Suppressor macrophage treated with lipopolysaccharide for 1 hour (primary cell): Measurements from ENCODE around the gene MTA3.
"Not testable (repeated sequence)": the region's sequence is repeated elsewhere in the genome, so short reads cannot be mapped to it uniquely, and the experiment has no call there.

ENCODE experiments used
- DNase-seq, 3 donors: peaks; one replicate each; pipeline ENCODE4 v3.0.0-alpha.2; 2020 to 2022

The MTA3 gene

GRCh38 chr2:42614838-42615237, 46.4 kb downstream of the MTA3 start:
- DNase-seq = no peak

GRCh38 chr2:42618116-42618515, 49.7 kb downstream of the MTA3 start:
- DNase-seq = no peak

- peak in 2 of 3 donors; percentile 33 to 45 for DNase-seq
Observed at GRCh38 chr2:42618972-42619371, 50.5 kb downstream of the MTA3 start.

GRCh38 chr2:42621626-42622025, 53.2 kb downstream of the MTA3 start:
- not testable (repeated sequence) for DNase-seq

- DNase-seq = no peak
Observed at GRCh38 chr2:42622943-42623676, 54.7 kb downstream of the MTA3 start.

- DNase-seq = no peak
Observed at GRCh38 chr2:42624047-42624446, 55.6 kb downstream of the MTA3 start.

GRCh38 chr2:42628024-42628423, 59.6 kb downstream of the MTA3 start:
- DNase-seq = not testable (repeated sequence)

GRCh38 chr2:42636934-42637333, 68.5 kb downstream of the MTA3 start:
- no peak for DNase-seq

- DNase-seq = no peak
Observed at GRCh38 chr2:42638080-42638784, 69.8 kb downstream of the MTA3 start.

GRCh38 chr2:42639340-42640077, 71.1 kb downstream of the MTA3 start:
- DNase-seq = peak in 1 of 3 donors; percentile 34

- DNase-seq = no peak
Observed at GRCh38 chr2:42640261-42640660, 71.8 kb downstream of the MTA3 start.

GRCh38 chr2:42642371-42642770, 73.9 kb downstream of the MTA3 start:
- DNase-seq = not testable (repeated sequence)

GRCh38 chr2:42645551-42645950, 77.1 kb downstream of the MTA3 start:
- DNase-seq = no peak

- peak; percentile 64 to 88 (median 85) for DNase-seq
Observed at GRCh38 chr2:42648796-42649195, 80.4 kb downstream of the MTA3 start.

- DNase-seq = no peak
Observed at GRCh38 chr2:42651057-42651456, 82.6 kb downstream of the MTA3 start.

GRCh38 chr2:42652086-42652485, 83.7 kb downstream of the MTA3 start:
- no peak for DNase-seq

GRCh38 chr2:42653039-42653438, 84.6 kb downstream of the MTA3 start:
- peak in 1 of 3 donors; percentile 20 for DNase-seq

GRCh38 chr2:42653908-42654445, 85.5 kb downstream of the MTA3 start:
- no peak for DNase-seq

GRCh38 chr2:42658306-42658705, 89.9 kb downstream of the MTA3 start:
- no peak for DNase-seq

GRCh38 chr2:42659609-42660008, 91.2 kb downstream of the MTA3 start:
- DNase-seq = no peak

- peak; percentile 76 to 81 (median 77) for DNase-seq
Observed at GRCh38 chr2:42663106-42663780, 94.8 kb downstream of the MTA3 start.

- peak; percentile 13 to 43 (median 35) for DNase-seq
Observed at GRCh38 chr2:42663828-42664227, 95.4 kb downstream of the MTA3 start.
